Cardiac fibroblast (primary cell): Measurements from ENCODE around the gene KRABD2.

Experiments
- DNase-seq, 2 donors: peaks; one replicate each; pipeline versions ENCODE4 v3.0.0 to v3.0.0-alpha.2; 2010; ENCODE audit warnings: low read depth in 2 of 2
- H3K4me3 ChIP-seq, 2 donors: replicated peaks in 1 of 2; 1 replicate in 1 of 2; 2 replicates in 1 of 2; pipeline ENCODE4 v1.5.1; 2011; ENCODE audit warnings: low read depth in 2 of 2, low read length in 2 of 2, mild to moderate bottlenecking in 2 of 2, moderate library complexity in 1 of 2
- CTCF ChIP-seq: IDR thresholded peaks from one replicate; pipeline ENCODE4 v1.5.1; 2011; ENCODE audit warnings: low read depth, mild to moderate bottlenecking, low read length, inconsistent platforms

The KRABD2 gene

GRCh38 chr17:8413938-8414337 lies 37.4 kb upstream of the KRABD2 start:
- TF ChIP-seq CTCF, result no peak
- no peak for DNase-seq
- H3K4me3 ChIP-seq, result no peak overlapping the region

GRCh38 chr17:8413328-8413727 lies 36.8 kb upstream of the KRABD2 start:
- no peak for TF ChIP-seq CTCF
- no peak for DNase-seq
- H3K4me3 ChIP-seq, result no peak overlapping the region

- TF ChIP-seq CTCF, result no peak
- no peak overlapping the region for H3K4me3 ChIP-seq
- no peak for DNase-seq
These were observed 35.6 kb upstream of the KRABD2 start for GRCh38 chr17:8412089-8412488.

- TF ChIP-seq CTCF, result no peak
- no peak overlapping the region for H3K4me3 ChIP-seq
- DNase-seq, result no peak
These were observed 34.4 kb upstream of the KRABD2 start for GRCh38 chr17:8410883-8411238.

GRCh38 chr17:8409966-8410882 lies 33.7 kb upstream of the KRABD2 start:
- TF ChIP-seq CTCF, result peak; percentile 81
- H3K4me3 ChIP-seq, result no peak overlapping the region
- DNase-seq, result peak; percentile 87 to 93

GRCh38 chr17:8408371-8408770 lies 31.9 kb upstream of the KRABD2 start:
- no peak for DNase-seq
- no peak overlapping the region for H3K4me3 ChIP-seq
- no peak for TF ChIP-seq CTCF
